GM23248 (cell line): ENCODE results near the gene SND1.

Source experiments
- EZH2 ChIP-seq: fragments of 200-600 bp; sonication (generic); IDR thresholded peaks from 2 replicates; pipeline ENCODE4 v1.6.1; 2018; ENCODE audit warnings: antibody characterized with exemption, mild to moderate bottlenecking; ENCODE audit not compliant: insufficient read depth, poor library complexity, severe bottlenecking
- EZH2phosphoT487 ChIP-seq: fragments of 200-600 bp; sonication (generic); IDR thresholded peaks from 2 replicates; pipeline ENCODE4 v1.6.1; 2018; ENCODE audit warnings: antibody characterized with exemption, moderate library complexity, mild to moderate bottlenecking, low read depth; ENCODE audit not compliant: insufficient read depth

- TF ChIP-seq EZH2 (no peak), EZH2phosphoT487 (no peak)
Observed at GRCh38 chr7:127764681-127765080, 112.7 kb downstream of the SND1 start.
